Activated CD8-positive, alpha-beta memory T cell treated with anti-CD3 and anti-CD28 coated beads for 1 hour (primary cell): ENCODE results near the gene PITPNB.

Experiments used
- DNase-seq, 2 donors: peaks; one replicate each; pipeline ENCODE4 v3.0.0-alpha.2; 2020; ENCODE audit warnings: low read depth in 1 of 2; ENCODE audit errors: extremely low read depth in 1 of 2

The PITPNB gene

DNA sequence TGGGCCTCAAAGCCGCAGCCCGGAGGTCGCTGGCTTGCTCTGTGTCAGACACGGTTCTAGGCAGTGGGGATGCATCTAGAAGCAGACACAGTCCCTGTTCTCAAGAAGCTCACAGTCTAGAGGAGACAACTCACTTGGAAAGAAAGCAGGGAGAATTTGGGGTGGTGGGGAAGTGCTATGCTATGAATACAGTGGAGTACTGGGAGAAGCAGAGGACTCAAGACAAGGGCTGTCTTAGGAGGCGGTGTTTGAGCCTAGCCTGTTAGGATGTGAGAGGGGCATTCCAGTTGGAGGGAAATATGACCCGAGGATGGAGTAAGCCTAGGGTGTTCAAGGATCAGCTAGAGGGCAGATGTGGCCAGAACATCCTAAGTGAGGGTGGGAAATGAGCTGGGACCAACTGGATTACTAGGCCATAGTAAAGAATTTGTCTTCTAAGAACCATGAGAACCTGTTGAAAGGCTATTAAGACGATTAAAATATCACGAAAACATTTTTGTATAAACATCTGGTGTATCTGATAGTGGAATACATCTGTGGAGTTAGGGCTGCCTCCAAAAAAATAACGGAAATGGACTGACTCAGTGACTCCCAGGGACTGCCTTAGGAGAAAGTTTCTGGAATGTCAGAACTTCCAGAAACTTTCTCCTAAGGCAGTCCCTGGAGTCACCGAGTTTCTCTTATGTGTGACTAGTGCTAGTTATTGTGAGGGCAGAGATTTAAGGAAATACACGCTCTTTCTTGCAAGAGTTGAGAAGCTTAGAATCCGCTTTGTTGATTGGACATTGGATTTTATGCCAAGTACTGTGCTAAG, 1.1 kb upstream of the PITPNB start:
- DNase-seq, result no peak

DNA sequence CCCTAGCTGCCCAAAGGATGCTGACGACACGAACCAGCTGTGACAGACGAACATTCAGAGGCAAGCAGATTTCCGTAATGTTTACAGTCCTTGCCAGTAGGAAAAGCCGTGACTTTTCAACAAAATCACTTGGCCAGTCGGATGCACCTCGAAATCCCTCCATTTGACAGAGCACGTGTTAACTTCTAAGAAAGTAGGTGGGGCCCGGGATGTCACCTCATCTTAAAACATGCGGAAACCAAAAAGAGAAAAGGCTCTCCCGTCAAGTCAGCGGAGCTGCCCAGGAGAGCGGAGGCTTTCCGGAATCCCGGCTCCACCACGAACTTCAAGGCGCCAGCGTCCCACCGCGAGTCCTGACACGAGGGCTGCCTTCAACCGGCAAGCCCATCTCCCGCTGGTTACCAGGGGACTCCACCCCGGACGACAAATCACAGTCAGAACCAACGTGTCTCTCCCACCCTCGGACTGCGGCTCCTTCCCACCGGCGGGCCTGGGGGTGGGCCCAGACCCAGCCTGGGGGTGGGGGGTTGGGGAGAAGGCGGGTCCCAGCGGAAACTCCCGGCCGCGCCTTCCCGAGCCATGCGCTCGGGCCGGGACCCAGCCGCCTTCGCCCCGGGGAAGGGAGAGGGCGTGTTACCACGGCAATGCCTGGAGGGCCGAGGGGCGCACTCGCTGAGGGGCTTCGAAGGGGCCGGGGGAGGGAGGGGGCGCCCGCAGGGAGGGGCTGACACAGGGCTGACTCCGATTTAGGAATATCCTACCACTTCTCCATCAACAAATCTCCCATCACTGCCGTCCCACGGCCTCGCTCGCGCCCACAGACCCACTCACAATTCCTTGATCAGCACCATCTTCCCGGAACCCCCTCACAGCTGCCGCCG, 475 bp downstream of the PITPNB start:
- DNase-seq, result peak in 1 of 2 donors; percentile 27

DNA sequence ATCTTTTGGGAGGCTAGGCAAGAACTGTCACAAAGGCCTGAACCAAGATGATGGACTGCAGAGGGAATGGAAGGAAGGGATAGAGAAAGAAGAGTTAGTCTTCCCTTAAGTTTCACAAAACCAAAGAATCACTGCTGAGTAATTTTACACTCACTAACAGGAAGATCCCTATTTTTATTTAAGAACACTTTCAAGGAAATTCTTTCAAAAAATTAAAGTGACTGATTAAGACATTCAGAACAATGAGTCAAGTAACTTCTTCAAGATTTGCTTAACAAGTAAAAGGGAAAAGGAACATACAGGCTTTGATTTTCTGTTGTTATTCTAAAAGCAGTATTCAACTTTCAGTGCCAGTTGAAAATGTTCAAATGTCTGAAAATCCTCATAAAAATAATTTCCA, 3.1 kb downstream of the PITPNB start:
- DNase-seq, result no peak

DNA sequence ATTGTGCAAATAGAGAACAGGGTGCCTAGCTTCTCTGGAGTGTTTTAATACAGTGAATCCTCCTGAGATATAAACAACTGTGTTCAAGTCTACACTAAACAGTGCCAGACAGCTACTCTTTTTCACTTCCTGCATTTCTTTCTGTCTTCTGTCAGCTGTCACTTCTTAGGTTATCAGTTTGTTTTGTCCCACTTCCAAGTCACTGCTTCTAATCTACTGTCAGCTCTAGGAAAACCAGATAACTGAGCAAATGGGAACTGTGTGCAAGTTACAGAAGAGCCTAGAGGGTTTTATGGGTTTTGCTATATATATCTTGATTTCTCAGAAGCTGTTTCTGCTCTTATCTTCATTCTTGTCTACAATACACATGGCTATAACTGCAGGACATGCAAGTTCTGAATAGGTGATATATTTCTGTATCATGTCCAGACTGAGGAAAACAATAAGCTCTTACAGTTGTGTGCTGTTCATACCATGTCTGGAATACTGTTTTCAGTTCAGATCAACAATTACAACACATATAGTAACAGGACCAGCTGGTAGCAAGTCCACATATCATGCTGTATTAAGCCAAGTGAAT, 5.8 kb downstream of the PITPNB start:
- no peak for DNase-seq

DNA sequence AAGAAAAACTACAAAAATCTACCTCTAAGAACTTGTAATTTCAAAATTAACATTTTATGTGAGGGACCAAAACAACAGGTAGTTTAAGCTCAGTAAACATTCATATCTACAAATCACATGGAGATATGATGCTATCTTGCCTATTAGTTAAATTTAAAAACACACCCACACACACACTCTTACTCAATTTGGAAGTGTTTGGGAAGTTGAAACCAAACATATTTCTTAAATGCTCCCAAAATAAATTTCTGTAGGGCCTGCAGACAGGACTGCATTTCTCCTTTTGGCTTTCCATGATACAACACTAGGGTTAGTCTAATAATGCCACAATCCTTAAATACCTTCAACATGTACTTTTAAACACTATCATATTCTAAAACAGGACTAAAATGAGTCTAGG, 7.0 kb downstream of the PITPNB start:
- DNase-seq, result no peak

DNA sequence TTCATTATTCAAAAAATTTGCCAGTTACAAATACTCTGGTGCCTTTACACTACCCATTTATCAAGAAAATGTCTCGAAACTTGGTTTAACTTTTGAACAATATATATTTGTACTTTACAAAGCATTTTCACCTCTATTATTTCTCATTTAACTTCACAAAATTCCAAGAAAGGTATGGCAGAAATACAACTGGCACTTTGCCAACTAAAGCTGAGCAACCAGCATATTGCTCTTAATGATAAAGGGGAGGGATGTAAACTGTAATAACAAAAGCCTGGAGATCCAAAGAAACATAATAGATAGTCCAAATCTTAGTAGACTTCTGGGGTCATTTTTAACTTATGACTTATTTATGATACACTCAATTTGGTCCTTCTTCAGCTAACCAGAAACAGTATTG, 7.7 kb downstream of the PITPNB start:
- DNase-seq, result no peak

DNA sequence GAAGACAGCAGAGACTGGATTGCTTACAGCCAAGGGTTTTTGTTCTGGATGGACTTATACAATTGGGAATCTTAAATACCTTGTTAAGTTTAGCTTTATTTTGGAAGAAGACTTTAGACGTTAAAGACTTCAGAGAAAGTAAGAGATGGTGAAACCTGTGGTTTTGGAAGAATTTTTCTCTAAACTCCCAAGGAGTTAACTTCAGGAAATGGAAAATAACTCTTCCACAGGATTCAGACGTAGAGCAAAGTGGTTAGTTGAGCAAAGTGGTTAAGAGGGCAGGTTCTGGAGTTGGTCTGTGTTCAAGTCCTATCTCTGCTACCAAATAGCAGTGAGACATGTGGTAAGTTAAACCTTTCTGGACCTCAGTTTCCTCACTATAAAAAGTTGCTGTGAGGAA, 12.8 kb downstream of the PITPNB start:
- DNase-seq, result no peak

DNA sequence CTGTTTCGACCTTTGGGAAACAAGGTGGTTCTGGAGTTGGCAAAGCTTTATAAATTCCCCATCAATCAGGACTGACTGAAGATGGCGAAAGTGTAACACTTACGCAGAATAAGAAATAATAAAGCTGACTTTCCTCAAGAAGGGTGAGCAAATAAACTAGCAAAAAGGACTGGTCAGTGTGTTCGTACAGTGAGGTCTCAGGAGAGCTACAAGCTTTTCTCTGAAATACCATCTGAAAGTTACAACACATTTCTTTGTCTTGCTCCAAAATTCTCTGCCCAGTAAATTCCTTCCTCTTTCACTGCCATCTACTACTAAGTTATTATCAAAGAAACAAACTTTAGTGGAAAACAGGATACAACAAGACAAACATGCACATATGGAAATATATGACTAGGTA, 13.4 kb downstream of the PITPNB start:
- no peak for DNase-seq

DNA sequence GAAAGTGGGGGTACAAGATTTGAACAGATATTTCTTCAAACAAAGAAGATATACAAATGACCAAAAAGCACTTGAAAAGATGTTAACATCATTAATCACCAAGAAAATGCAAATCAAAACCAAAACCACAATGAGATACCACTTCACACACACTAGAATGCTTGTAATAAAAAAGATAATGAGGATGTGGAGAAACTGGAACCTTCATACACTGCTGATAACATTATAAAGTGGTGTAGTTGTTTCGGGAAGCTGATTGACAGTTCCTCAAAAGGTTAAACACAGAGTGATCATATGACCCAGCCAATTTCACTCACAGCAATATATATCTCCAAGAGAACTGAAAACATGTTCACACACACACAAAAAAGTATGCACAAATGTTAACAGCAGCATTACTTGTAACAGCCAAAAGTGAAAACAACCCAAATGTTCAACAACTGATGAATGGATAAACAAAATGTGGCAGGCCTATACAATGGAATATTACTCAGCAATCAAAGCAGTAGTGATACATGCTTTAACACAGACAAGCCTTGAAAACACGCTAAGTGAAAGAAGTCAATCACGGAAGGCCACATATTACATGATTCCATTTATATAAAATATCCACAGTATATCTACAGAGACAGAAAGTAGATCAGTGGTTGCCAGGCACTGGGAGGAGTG, 15.1 kb downstream of the PITPNB start:
- DNase-seq, result no peak

DNA sequence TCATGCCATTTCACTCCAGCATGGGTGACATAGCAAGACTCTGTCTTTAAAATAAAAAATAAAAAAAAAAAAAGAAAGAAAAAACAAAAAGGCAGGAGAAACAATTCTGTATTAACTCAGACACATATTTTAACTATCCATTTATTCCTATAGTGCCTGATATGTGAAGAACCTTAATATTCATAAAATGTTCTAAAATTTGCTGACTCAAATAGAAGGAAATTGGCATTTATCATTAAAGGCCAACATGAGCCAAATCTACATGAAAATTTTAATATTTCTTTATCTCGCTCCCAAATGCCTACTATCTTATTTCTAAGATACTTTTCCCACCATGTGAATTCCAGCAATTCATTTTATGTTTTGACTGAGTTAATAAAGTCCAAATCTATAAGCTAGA, 18.9 kb downstream of the PITPNB start:
- DNase-seq, result no peak

DNA sequence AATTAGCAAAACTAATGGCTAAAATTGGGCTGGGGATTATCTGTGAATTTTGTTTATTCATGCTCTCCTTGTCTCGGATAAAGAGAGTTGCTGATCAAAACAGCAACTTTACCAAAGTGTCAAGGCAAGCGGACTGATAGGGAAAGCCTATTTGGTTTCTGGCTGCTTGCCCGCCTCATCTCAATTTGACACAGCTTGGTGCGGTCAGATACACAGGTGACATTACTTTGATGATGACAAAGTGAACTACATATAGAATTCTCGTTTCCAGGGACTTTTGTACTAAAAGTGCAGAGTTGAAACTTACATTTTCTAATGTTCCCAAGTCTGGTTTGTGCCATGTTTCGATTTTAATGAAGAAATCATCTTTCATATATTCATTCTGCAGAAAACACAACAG, 22.8 kb downstream of the PITPNB start:
- no peak for DNase-seq

DNA sequence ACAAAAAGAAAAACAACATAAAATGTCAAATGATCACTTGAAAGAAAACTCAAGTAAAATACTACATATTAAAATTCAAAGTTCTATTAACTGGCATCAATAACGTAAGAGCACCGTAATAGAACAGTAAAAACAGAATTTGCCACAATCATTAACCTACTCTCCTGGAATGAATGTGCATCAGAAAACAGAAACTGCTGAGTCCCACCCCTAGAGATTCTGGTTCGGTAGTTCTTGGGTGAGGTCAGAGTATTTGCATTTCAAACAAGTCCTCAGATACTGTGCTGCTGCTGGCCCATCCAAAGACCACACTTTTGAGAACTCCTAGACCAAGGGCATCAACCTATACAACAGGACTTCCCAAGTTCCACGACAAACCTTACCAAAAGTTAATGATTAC, 23.5 kb downstream of the PITPNB start:
- no peak for DNase-seq

DNA sequence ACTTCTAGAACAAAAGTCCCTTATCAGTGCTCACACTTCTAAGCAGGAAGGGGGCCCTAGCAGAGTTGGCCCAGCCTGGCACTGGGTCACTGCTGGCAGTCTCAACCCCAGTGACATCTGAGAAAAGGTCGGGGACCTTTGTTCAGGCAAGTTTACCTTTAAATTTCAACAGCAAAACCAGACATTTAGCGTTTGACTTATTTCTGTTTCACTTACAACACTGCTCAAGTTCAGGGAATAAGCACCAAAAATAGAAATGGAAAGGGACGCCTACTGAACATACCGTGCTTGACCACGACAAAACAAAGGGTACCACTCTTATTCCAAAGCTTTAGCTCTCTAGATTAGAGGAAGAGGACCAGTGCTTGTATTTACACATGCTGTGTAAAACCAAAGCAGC, 26.2 kb downstream of the PITPNB start:
- DNase-seq, result no peak

DNA sequence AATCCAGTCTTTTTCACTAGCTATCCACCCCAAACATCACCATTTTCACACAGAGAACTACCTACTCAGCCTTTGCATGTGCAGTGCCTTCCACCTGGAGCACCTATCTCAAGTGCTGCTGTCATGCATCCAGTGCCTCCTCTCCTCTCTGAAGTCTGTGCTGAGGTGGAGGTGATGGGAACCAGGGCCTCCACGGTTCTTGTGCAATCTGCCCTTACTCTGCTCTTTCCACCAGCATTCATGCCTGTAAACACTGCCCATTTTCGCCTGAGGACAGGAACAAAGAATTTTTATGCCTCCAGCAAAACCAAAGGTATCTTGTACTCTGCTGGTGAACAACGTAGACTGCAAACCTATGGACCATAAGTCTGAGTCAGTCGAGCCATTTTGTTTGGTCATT, 27.0 kb downstream of the PITPNB start:
- DNase-seq, result no peak

DNA sequence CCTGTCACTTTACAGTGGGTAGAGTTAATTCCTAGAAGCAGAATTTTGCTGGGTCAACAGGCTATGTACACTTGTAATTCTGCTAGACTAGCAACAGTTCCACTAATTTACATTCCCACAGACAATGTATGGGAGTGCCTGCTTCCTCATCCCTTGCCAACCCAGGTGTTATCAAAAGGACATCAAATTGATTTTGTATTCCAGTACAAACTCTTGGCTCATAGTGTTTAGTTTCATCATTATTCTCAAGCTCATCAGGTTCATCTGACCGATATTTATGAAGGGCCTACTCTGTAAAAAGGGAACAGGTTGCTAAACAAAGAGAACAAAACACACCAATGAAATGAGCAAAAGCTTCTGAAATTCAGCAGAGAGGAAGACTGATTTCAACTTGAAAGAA, 30.7 kb downstream of the PITPNB start:
- DNase-seq, result no peak

DNA sequence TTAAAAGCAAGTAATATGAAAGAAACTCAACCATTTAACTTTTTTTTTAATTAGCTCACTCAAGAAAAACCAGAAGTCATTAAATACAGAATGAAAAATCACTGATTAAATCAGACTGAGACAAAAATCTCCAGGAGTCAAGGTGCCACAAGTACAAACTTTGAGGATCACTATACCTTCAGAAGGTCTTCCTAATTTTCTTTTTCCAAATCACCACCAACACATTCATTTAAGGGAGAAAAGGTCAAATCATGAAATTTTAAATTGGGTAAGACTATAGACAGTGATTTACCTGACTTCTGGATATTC, 32.3 kb downstream of the PITPNB start:
- DNase-seq, result no peak

DNA sequence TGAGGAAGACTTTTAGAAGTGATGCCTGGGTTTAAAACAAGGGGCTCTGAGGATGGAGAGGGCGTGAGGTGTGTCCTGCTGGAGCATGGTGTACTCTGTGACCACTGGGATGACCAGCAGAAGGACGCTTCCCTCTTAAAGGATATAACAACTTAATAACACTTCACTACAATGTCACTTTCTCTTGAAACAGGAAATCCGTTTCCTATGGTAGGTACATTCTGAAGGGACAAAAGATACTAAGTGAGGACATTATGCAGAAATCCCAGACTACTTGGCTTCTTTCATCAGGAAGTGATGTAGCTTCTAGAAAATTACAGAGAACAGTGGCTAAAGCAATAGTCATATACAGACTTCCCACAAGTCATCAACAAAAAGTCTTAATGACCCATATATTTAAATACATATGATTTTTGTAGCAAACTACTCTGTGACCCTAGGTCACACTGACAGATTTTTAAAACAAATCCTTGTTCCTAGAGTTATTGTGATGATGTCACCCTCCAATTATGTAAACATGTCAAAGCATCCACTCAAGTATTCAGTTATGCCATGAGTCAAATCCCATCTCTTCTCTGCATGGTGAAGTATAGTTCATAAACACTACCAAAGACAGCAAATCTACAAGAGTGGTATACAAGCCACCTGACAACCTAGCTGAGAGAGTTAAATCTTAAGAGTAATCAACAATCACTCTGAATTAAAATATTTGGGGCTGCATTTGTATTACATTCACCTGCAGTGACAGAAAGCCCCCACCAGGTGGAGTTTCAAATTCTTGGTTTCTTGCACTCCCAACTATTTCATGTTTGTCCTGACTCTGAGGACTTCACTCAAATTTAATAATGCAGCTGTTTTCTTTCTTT, 32.8 kb downstream of the PITPNB start:
- peak; percentile 14 to 19 for DNase-seq

DNA sequence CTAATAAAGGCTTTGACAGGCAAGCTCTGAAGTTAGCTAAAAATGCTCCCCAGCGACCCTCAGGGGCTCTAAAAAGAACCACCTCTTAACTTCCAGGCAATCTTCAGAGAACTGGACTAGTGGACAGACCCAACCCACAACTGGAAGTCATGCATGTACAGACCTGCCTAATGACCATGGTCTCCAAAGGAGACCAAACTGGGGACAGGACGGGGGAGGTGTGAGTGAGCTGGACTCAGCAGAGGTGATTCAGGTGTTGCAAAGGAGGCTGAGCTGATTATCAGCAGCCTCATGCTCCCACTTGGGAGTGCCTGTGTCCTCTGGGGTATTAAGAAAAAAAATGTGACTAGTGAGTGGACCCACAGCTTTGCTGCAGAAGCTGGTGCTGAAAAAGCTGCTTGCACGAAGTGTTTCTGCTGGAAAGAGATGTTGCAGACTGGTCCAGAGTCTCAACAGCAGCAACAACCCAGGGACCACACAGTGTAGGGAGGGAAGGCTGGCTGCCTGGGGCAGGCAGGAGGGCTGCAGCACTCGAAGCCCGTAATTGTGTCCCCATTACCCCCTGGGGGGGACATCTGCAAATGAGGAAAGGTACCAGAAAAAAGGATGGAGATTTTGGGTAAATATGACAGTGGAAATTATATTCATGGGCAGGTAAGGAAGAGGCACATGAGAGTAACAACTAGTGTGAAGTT, 35.3 kb downstream of the PITPNB start:
- DNase-seq, result no peak

DNA sequence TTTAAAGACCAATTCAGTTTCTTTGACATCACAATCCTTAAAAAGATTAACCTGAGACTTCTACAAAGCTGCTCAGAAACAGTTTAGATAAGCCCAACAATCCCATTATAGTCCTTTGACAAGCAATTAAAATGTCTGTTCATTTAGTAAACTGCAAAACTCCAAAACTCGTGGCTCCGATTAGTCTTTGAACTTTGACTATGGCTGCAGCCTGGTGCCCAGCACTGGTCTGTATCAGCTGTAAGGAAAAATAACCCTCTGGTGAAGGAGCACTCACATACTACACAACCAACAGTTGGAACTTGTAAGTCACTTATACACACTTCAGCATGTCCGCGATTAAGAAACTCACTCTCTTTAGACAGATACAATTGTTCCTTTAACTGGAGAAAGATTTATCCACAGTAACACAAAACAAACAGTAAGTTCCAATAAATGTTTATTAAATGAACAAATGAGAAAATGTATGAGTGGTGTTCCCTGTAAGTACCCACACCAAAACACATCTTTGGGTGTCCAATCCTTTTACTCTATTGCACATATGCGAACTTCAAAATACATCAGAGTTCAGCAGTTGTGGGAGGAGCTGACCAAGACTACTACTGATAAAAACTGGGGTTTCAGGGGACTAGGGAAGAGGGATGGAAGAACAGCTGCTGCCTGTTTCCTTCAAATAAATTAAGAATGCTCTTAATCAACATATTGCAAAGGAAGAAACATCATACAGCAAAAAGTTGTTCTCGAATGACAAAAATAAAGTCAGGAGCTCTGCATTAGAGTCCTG, 36.4 kb downstream of the PITPNB start:
- no peak for DNase-seq
